IPS-NIHi7 (cell line): ENCODE results near the gene ACADS.
A peak's percentile ranks its signal among the peaks of the same experiment; 100 is the strongest.

Source experiments
- DNase-seq: peaks from one replicate; pipeline ENCODE4 v3.0.0; 2012; ENCODE audit warnings: mixed read lengths; ENCODE audit errors: extremely low spot score

The ACADS gene, protein sequence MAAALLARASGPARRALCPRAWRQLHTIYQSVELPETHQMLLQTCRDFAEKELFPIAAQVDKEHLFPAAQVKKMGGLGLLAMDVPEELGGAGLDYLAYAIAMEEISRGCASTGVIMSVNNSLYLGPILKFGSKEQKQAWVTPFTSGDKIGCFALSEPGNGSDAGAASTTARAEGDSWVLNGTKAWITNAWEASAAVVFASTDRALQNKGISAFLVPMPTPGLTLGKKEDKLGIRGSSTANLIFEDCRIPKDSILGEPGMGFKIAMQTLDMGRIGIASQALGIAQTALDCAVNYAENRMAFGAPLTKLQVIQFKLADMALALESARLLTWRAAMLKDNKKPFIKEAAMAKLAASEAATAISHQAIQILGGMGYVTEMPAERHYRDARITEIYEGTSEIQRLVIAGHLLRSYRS

DNA sequence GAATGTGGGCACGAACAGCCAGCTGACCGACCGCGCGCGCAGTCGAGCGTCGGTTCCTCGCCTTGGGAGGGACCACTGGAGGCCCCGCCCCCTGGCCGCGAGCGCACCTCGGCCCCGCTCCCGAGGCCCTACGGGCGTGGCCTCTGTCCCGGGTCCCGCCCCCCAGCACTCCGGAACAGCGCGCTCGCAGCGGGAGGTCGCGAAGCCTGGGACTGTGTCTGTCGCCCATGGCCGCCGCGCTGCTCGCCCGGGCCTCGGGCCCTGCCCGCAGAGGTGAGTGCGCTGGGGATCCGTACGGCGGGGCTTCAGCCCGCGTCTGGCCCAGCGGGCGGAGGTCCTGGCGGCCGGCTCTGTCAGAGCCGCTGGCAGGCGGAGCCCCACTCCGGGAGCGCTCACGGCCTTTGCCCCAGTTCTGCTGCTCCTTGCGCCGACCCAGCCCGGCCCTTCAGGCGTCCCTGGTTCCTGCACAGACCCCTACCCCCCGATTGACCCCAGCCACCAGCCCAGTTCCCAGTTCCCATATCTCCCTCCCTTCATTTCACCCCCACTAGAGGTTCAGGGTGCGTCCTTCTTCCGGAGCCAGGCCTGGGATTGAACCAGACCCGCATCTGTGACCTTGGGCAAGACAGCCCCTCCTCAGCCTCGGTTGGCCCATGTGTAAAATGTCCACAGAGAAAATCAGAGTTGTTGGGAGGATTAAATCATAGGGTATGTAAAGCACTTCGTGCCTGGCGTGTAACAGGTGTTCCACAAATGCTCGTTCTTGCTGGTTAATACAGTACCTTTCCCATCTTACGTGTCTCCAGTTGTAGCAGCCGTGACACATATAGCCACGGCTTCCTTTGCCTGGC, at the start of gene ACADS:
Gene ACADS (plus strand): TSS at position 168 of the 851 bp plus-strand sequence. CDS start 60 bp downstream, at position 228.
- DNase-seq = peak; percentile 100

DNA sequence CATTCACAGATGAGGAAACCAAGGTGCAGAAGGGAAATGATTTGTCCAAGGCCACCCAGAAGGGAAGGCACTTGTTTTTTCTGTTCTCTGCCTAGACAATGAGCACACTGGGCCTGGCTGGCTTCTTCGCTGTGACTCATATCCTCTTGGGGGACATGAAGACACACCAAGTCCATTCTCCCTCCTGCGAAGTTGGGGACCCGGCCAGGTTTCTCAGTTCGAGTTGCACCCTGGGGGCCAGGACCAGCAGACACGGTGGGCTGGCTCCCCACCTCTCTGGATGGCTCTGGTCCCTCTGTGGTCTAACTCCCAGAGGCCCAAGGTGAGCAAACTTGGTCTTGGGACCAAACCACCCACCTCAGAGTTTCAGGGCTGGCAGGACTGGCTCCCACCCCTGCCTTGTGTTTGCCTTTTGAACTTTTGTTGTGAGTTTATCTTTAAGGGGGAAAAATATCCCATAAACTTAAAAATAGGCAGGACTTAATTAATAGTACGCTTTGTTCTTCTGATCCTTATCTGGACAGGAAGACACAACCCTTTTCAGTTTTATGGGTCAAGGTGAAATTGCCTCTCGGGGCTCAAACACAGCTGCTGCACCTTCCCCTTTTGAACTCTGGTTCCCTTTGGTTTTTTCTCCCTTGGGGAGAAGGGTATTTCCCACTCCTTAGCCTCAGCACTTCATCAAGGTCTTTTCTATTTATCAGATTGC, 47.7 kb upstream of the ACADS start:
- no peak for DNase-seq

DNA sequence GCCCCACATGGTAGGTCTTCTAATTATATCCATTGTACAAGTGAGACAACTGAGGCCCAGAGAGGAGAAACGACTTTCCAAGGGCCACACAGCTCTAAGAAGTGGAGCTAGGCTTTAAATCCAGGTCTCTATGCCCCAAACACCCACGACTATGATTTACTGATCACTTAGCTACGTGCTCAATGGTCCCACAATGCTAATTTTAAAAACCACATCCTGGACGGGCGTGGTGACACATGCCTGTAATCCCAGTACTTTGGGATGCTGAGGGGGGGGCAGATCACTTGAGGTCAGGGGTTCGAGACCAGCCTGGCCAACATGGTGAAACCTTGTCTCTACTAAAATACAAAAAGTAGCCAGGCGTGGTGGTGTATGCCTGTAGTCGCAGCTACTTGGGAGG, 47.1 kb upstream of the ACADS start:
- DNase-seq = no peak

DNA sequence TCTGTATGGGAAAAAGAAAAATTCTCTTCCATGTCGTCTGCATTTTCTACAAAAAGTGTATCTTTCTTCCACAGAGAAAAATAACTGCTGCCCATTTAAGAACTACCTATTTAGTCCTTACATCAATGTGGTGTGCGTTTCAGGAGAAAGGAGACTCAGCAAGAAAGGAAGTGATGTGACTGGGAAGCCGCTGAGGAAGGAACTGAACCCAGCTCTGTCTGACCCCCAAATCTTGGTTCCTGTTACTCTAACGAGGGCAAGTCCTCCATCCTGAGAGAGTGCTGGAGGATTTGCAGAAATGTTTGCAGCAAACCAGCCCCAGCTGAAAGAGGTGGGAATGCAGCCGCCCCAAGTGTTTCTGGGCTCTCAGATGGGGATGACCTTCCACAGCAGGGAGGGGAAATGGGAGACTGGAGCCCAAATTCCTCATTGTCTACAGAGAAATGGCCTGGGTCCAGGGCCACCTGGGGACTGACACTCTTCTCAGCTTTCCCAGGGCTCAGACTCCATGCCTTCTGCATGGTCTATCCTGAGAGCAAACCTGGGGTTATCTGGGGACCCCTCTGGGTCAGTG, 45.4 kb upstream of the ACADS start:
- DNase-seq = no peak

DNA sequence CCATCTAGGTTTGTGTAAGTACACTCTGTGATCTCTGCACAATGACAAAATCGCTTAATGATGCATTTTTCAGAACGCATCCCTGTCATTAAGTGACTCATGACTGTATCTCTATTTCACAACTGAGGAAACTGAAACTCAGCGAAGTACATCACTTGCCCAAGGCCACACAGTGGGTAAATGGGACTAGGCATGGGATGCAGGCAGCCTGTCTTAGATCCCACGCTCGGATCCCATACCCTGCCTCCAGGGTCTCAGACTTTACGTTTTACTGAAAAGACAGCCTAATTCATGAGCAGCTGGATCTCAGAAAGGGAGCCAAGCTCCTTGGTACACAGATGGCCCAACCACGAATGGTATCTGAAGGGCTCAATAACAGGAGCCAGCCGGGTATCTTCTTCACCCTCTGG, 41.1 kb upstream of the ACADS start:
- DNase-seq = no peak

DNA sequence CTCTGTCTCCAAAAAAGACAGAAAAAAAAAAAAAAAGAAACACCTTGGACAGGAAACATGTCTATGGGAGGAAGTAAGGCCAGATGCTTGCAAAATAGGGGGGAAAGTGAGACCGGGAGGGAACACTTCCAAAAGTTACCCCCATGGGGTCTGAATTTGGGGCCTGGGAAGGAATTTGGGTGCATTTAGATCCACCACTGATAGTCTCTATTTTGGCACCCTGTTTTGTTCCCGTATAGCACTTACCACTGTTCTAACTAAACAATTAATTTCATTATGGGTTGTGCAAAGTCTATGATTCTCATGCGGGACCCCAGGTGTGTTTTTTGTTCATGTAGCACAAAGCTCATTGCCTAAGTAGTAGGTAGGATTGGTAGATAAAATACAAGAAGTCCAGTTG, 40.1 kb upstream of the ACADS start:
- no peak for DNase-seq

DNA sequence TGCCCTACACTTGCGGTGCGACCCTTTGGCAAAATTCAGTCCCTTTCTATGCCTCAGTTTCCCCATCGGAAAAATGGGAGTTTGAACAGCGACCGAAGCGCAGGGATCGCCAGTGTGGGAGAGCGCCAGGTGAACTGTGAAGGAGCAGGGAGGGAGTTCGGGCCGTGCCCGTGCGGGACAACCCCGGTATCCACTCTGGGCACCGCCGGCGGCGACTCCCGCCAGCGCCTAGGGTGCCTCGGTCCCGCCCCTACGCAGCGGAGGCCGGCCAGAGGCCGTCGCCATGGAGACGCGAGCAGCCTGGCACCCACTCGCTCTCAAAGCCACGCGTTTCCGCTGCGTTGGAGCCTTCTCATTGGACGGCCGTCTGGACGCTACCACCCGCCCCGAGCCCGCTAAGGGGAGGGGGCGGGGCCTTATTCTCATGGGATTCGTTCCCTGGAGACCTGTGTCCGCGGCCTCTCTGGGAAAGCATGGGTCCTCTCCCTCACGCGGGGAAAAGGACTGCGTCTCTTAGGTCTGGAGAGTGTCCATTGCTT, 39.4 kb upstream of the ACADS start:
- DNase-seq = peak; percentile 98

DNA sequence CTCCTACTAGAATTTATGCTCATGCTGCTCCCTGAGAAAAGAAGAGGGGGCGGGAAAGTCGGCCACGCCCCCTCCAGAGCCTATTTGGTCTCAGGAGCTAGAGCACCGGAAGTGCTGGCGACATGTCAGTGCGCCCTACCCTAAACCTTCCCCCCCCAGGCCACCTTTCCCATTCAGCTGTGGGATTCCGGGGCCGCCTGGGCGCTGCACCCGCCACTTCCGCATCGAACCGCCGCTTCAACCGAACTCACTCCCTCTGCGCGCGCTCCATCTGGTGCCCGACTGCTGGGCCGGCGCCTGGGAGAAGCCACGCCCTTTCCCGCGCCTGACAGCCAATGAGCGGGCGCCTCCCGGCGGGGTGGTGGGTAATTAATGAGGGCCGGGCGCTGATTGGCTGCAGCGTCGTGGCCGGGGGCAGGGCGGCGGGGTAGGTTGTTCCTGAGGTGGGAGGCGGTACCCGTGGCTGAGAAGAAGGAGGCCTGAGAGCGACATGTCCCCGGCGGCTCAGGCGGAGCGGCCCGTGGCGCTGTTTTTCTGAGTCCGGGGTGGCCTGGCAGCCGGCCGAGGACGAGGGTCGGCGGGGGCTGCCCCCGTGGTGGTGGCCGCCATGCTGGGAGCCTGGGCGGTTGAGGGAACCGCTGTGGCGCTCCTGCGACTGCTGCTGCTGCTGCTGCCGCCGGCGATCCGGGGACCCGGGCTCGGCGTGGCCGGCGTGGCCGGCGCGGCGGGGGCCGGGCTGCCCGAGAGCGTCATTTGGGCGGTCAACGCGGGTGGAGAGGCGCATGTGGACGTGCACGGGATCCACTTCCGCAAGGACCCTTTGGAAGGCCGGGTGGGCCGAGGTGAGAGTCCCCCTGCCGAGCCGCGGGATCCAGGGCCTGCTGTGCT, 38.7 kb upstream of the ACADS start, which contains the start of gene MLEC:
Gene MLEC (plus strand): TSS at position 460 of the 888 bp plus-strand sequence. CDS start 148 bp downstream, at position 608.
- peak; percentile 100 for DNase-seq

DNA sequence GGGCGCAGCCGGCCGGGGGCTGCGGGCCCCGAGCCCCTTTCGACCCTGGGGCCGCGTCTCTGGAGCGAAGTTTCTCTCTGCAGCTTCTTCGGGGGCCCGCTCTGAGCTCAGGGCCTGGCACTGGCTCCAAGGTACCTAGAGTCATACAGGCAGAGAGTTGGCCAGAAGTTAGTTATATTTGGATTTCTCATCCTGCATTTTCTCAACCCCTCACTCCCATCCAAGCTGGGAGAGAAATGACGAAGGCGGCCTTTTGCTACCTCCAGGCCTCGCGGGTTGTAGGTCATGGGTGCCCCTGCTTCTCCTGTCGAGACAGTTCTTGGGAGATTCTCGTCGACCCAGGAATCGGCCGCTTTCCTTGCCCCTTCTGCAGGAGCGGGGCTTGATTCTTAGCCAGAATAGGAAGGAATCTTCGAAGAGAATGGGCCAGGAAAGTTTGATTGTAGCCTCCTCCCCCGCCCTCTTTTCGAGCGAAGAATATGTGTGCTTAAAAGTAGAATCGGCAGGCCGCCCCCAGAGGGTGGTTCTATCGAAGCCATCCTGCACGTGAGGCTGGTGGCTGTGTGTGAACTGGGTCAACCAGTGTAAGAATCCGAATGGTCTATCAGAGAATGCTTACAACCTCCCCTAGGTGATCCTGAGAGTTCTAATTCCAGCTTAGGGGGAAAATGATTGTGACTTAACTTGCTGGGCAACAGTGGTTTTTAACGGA, 37.9 kb upstream of the ACADS start:
- DNase-seq = no peak

DNA sequence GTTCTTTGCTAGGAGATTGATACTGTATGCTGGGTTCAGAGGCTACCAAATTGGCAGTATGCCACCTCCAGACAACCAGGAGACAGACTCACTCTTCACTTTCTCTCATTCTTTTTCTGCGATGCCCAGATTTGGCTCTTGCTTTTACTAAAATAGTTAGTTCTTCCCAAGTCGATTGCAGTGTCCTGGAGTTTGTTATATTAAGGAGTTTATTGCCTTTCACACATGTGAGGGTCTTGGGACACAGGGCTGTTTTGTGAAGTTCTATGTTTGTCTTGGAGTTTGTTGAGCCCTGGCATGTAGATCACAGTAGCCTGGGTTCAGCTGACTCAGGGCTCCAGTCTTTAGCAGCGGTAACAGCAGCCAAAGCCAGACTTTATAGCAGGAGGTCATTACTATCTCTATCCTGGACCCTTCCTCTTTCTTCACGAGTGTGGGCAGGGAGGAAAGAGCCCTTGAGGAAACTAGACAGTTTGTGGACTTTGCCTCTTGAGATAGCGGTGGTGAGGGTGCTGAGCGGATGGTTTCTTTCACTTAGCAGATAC, 37.0 kb upstream of the ACADS start:
- no peak for DNase-seq

DNA sequence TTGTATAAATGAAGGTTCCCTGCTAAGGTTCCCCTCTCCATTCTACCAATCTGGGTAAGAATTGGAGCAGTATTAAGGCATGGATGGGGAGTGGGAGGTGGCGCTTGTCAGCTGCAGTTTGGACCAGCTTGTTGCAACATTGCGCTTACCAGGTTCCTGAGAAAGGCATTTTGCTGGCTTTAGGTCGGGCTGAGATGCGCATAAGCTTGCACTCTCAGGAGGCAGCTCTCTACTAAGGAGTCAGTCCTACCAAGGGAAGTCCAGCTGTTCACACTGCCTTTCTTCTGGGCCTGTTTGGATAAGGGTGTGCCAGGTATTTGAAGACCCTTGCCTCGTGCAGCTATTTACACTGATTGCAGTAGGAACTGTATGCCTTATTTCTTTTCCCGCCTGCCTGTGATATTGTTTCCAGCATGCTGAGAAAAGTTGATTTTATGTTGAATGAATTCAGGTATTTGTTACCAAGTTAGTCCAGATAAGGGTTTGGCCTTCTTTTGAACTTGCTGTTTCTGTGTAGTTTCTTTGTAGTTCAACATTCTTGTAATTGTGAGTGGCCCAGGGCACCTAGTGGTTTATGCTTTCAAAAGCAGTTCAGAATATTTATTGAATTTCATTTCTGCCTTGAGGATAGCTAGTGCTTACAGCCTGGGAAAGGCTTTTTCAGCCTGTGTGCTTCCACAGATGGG, 36.1 kb upstream of the ACADS start:
- no peak for DNase-seq

DNA sequence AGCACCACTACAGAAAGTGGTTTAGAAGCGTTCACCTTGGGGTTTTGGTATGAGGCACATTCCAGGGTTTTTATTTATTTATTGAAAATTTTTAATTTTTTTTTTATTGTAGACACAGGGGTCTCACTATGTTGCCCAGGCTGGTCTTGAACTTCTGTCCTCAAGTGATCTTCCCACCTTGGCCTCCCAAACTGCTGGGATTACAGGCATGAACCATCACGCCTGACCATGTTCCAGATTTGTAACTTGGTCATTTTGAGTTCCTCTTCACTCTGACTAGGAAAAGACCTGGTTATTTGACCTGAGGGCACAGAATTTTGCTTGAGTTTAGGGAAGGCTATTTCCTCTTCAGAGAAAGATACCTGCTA, 35.6 kb upstream of the ACADS start:
- DNase-seq = no peak

DNA sequence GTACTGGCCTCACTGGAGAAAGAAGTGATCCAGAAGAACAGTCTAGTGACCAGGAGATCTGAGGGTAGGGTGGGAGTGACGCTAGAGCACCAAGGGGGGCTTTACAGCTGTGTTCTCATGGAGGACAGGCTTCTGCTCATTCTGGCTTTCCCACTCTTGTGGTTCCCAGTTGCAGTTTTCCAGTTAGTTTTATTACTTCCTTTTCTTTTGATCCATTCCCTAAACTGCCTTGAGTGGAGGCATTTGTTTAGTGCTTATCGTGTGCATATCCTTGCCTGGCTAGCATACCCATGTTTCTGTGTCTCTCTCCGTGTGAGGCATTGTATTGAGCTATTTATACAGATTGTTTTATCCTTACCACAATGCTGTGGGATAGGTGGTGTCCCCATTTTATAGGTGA, 34.6 kb upstream of the ACADS start:
- DNase-seq = no peak

DNA sequence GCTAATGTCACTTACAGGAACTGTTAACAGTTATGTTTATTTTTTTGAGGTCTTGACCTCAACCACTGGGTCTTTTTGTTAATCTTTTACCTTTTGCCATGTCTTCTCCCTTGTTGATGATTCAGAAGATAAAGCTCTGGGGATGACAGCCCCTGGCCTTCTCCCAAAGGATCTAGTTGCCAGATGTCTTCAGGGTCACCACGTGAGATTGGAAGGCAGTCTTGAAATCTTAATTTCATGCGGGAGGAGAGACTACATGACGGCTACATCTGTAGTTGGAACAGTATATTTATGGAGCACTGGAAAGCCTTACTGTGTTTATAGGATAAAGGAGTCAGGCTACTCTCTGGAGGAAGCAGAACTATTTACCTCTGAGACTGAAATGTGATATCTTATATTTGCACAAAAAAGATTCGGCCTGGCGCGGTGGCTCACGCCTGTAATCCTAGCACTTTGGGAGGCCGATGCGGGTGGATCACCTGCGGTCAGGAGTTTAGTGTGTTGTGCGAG, 33.0 kb upstream of the ACADS start:
- DNase-seq = no peak

DNA sequence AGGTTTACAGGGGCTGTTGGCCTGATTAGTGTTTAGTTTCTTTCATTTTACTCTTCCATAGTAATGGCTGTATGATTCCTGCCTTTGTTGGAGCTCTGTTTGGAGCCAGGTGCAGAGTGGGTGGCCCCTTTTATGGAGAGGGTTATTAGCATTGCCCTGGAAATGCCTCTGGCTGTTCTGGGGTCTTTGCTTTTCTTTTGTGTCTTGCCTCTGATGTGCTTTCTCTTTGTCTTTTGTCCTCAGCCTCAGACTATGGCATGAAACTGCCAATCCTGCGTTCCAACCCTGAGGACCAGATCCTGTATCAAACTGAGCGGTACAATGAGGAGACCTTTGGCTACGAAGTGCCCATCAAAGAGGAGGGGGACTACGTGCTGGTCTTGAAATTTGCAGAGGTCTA, 31.8 kb upstream of the ACADS start:
- no peak for DNase-seq

DNA sequence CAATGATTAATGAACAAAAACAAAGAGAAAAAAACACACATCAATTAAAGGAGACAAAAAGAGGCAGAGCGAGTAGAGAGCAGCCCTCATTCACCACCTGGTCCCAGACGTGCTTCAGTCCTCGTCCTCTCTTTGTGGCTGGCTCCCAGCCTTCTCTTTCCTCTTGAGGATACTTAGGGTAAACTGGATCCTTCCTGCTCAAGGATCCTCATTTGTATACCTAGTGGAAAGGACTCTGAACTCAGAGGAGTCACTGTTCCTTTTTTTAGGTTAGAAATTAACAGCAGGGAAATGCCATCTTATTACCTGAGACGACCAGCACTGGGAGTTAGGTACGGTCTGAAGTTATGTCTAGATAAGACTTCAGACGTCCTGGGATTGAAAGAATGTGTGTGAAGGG, 29.0 kb upstream of the ACADS start:
- DNase-seq = no peak

DNA sequence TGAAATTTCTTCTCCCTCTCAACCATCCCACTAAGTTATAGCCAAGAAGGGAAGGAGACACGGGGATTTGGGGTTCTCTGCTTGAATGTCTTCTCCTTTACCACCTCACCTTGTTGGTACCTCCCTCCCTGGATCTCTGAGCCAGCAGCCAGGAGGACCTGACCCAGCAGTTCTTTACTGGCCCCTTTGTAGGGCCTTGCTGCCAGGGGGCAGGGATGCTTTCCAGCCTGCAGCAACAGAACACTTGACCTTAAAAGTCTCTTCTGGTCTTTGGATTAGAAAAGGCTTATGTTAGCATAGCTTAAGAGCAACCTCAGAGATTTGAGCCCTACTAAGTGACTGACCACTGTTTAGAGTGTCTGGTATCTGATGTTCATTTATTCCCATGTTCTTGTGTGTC, 28.3 kb upstream of the ACADS start:
- DNase-seq = no peak

DNA sequence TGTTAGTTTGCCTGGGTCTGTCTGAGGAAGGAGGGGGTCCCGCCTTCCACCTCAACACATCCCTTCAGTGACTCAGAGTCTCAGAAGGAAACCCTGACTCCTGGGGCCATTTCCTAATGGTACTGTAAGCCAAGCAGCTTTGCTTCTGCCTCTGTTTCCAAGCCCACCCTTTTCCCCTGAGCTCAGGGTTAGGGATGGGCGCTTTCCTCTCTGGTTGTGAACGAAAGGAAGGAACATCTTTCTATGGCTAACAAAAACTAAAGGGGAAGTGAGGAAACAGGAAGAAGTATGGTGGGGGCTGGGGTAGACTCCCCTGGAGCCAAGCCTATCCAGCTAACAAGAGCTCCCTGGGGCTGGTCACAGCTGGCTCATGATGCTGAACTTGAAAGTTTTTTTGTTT, 27.0 kb upstream of the ACADS start:
- DNase-seq = no peak

DNA sequence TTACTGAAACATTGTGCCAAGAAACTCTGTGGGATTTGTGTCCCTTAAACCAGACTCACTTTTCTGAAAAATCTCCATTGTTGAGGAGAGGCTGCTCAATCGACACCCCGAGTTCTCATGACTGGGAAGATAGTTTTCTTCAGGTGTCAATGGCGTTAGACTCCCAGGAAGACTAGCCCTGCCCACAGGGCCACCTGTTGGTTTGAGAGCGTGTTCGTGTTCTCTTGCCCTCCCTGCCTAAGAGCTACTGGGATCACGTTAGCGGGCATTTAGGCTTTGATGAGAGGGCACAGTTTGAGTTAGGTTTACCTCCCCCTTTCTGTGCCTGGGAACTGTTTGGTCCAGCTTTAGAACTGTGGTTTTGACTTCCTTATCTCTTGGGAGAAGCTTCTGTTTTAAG, 26.1 kb upstream of the ACADS start:
- no peak for DNase-seq
